ENCODE results near the gene SPO11.

DNA sequence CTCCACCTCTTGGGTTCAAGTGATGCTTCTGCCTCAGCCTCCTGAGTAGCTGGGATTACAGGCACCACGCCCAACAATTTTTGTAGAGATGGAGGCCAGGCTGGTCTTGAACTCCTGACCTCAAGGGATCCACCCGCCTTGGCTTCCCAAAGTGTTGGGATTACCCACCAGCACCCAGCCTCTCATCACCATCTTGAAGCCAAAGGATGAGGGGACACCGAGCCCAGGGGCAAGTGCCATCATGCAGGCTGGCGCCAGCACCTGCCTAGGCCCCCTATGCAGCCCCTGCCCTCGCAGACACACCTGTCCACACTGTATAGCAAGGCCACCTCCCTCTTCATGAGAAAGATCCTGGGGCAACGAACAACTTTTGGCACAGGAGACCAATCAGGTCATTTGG lies 56.3 kb downstream of the SPO11 start:
- TF ChIP-seq ZNF274 (IDR thresholded peaks at IDR 0.05; ENCODE audit: low read depth, low read length) (no peak), YY1 (IDR thresholded peaks at IDR 0.05; ENCODE audit: insufficient read depth, insufficient read length) (no peak)

Data from NT2/D1 (cell line).